Liver (tissue), 2 donors: ENCODE data around the gene STIM1.

ENCODE experiments used
- CTCF ChIP-seq: fragments of 150-350 bp; IDR thresholded peaks from 2 replicates; pipeline ENCODE4 v1.5.1; 2017; ENCODE audit warnings: improper control_type of control experiment, low read depth, low read length; ENCODE audit not compliant: missing input control
- YY1 ChIP-seq: IDR thresholded peaks from 2 replicates; pipeline ENCODE4 v1.6.1; 2016; ENCODE audit warnings: antibody characterized with exemption, mild to moderate bottlenecking
- donor health status: healthy.

GRCh38 chr11:3914805-3915204 is 59.3 kb downstream of the STIM1 start:
- TF ChIP-seq CTCF: no peak
- no peak for TF ChIP-seq YY1
